Stimulated activated naive CD4-positive, alpha-beta T cell (primary cell): ENCODE results near the gene MMUT.
"Not testable (repeated sequence)": the region's sequence is repeated elsewhere in the genome, so short reads cannot be mapped to it uniquely, and the experiment has no call there.

ENCODE experiments used
- DNase-seq, 6 experiments: peaks; one replicate each; lab custom pipeline; 2025; lab: John Stamatoyannopoulos, UW

MMUT gene

GRCh38 chr6:49423817-49424216 is 39.2 kb downstream of the MMUT start:
- DNase-seq = no peak

- DNase-seq = no peak
These were observed 46.9 kb downstream of the MMUT start for GRCh38 chr6:49416195-49416594.

GRCh38 chr6:49415358-49415757 is 47.7 kb downstream of the MMUT start:
- DNase-seq = no peak

- DNase-seq = no peak
These were observed 52.5 kb downstream of the MMUT start for GRCh38 chr6:49410564-49410963.

- DNase-seq = peak in 4 of 6 experiments; percentile 14 to 47 (median 18)
These were observed 53.0 kb downstream of the MMUT start for GRCh38 chr6:49409951-49410542.

GRCh38 chr6:49406250-49406970 is 56.6 kb downstream of the MMUT start:
- DNase-seq = no peak

GRCh38 chr6:49401063-49401462 is 62.0 kb downstream of the MMUT start:
- DNase-seq = no peak

- not testable (repeated sequence) for DNase-seq
These were observed 76.2 kb downstream of the MMUT start for GRCh38 chr6:49386667-49387508.

- no peak for DNase-seq
These were observed 78.1 kb downstream of the MMUT start for GRCh38 chr6:49384904-49385303.
